Bronchial epithelial cell (primary cell): ENCODE measurements around the gene TIGD1. TPM values are rescaled to one million over a fixed set of nuclear protein-coding genes. Genes with fewer than 3 reads are reported as not detected.

Experiments
- DNase-seq: peaks from one replicate; pipeline ENCODE4 v3.0.0-alpha.2; 2010; ENCODE audit warnings: low read depth
- FAIRE-seq: peaks from 2 replicates; lab custom pipeline; 2011; peaks lifted over from hg19 to GRCh38; lab: Jason Lieb, UNC
- H3K27me3 ChIP-seq: 2 replicates; pipeline ENCODE4 v1.5.1; 2011; ENCODE audit warnings: low read length; ENCODE audit not compliant: control insufficient read depth, insufficient read depth
- H3K36me3 ChIP-seq: 2 replicates; pipeline ENCODE4 v1.5.1; 2011; ENCODE audit warnings: low read length; ENCODE audit not compliant: control insufficient read depth, insufficient read depth
- H3K4me3 ChIP-seq: 2 replicates; pipeline ENCODE4 v1.5.1; 2011; ENCODE audit warnings: mild to moderate bottlenecking, low read depth, low read length, control low read depth
- total RNA-seq: library from RNA; depleted of rRNA; stranded (reverse); fragments of >200 nt; gene quantifications from 2 replicates; pipeline ENCODE4 v1.2.1, GENCODE V29; 2014
- TF ChIP-seq, protein P1 (sequence below): IDR thresholded peaks from 2 replicates; pipeline ENCODE4 v1.5.1; 2011; ENCODE audit warnings: mild to moderate bottlenecking, moderate library complexity, low read length, control low read depth, inconsistent platforms; ENCODE audit not compliant: insufficient read depth, severe bottlenecking

The TIGD1 gene
- total RNA-seq, 1 donor from 2014 or later = 1.1 TPM

DNA sequence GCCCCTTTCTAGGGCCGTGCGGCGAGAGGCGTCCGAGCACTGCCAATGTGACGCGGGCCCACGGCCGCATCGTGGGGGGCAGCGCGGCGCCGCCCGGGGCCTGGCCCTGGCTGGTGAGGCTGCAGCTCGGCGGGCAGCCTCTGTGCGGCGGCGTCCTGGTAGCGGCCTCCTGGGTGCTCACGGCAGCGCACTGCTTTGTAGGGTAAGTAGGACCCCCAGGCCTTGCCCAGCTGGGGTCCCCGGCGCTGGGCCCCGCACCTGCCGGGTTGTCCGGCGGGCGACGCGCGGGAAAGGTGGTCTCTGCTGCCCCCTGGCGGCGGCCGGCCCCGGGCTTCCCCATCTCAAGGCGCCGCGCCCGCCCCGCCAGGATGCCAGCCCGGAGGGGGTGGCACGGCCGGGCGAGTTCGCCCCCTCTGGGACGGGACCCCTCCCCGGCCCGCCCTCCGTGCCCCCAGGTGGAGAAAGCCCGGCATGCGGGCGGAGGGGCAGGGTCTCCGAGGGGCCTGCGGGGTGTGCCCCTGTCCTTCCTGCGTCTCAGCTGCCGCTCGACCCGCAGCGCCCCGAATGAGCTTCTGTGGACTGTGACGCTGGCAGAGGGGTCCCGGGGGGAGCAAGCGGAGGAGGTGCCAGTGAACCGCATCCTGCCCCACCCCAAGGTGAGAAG, 28.3 kb downstream of the TIGD1 start:
- Histone ChIP-seq H3K36me3 (no peaks in the 10 kb centered on the region), H3K27me3 (peaks cover 23% of the 10 kb centered on the region), H3K4me3 (no peak overlapping the region)
- TF ChIP-seq, protein P1, sequence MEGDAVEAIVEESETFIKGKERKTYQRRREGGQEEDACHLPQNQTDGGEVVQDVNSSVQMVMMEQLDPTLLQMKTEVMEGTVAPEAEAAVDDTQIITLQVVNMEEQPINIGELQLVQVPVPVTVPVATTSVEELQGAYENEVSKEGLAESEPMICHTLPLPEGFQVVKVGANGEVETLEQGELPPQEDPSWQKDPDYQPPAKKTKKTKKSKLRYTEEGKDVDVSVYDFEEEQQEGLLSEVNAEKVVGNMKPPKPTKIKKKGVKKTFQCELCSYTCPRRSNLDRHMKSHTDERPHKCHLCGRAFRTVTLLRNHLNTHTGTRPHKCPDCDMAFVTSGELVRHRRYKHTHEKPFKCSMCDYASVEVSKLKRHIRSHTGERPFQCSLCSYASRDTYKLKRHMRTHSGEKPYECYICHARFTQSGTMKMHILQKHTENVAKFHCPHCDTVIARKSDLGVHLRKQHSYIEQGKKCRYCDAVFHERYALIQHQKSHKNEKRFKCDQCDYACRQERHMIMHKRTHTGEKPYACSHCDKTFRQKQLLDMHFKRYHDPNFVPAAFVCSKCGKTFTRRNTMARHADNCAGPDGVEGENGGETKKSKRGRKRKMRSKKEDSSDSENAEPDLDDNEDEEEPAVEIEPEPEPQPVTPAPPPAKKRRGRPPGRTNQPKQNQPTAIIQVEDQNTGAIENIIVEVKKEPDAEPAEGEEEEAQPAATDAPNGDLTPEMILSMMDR = peak; percentile 72
- FAIRE-seq (no peak), DNase-seq (no peak)

DNA sequence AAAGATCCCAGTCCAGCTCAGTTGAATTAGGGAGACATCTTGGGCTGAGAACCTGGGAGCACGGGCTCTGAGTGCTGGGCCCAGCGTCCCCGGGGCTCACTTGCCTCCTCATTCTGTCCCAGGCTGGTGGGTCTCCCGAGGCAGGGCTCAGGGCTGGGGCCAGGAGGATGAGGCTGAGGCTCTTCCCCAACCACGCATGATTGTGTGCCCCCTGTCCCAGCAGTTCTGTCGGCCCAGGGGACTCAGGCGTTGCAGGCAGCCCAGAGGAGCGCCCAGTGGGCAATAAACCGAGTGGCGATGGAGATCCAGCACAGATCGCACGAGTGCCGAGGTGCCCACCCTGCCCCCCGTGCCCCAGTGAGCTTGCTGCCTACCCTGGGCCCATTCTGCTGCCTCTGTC, 29.3 kb downstream of the TIGD1 start:
- DNase-seq (no peak), FAIRE-seq (no peak)
- peaks cover 19% of the 10 kb centered on the region for H3K27me3 ChIP-seq
- TF ChIP-seq, protein P1 = no peak
- H3K4me3 ChIP-seq = no peak overlapping the region
- no peaks in the 10 kb centered on the region for H3K36me3 ChIP-seq

DNA sequence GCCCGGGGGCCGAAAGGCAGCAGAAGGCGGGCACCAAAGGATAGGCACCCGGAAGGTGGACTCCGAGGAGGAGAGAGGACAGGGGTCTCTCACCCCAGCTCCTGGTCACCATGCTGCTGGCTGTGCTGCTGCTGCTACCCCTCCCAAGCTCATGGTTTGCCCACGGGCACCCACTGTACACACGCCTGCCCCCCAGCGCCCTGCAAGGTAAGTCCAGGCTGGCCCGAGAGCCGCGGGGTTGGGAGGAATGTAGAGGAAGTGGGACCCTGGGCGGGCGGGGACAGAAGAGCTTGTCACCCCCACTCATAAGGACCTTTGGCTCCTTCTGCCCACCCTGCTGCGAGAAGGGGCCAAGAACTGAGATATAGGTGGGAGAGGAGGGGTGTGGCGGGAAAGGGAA, 29.9 kb downstream of the TIGD1 start:
- H3K4me3 ChIP-seq = no peak overlapping the region
- H3K36me3 ChIP-seq = no peaks in the 10 kb centered on the region
- DNase-seq (no peak), FAIRE-seq (no peak)
- TF ChIP-seq, protein P1 = no peak
- peaks cover 19% of the 10 kb centered on the region for H3K27me3 ChIP-seq

DNA sequence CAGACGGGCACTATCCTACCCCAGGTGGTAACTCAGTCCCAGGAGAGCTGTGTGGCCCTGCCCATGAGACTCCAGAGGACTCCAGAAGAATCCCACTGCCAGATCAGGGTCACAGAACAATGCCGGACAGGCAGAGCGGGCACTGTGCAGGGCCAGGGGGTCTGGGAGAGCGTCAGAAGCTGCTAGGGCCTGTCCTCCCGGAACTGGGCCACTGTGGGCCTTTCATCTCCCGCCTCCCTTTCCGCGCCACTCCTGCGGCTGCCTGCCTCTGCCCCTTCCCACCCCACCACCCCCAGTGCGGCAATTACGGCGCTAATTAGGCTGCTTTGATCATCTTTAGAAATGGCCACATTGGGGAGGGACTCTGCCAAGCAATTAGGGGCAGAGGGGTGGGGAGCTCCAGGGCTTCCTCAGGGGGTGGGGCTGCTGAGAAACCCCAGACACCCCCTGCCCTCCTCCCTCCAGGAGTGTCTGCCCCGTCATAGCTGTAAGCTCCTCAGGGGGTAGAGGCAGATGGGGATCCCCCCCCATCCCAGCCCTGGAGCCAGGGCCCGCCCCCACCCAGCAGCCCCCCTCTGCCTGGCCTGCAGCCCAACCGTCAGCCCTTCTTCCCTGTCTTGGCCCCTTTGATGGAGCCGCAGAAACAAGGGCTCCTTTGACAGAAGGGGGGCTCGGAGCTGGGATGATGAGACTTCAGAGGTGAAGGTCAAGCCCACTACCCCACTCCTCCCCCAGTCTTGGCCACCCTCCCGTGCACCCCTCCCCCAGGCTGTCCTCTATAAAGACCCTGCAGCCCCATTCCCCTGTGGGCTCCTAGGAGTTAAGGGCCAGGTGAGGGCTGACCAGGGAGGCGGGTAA, 30.5 kb downstream of the TIGD1 start, which contains the start of gene PRSS56:
Gene PRSS56, plus strand, starts transcription at position 808 of the 858 bp plus-strand sequence. CDS start 211 bp downstream, outside the sequence.
- no peaks in the 10 kb centered on the region for H3K36me3 ChIP-seq
- no peak for FAIRE-seq
- no peak for DNase-seq
- H3K4me3 ChIP-seq = no peak within 1 kb of the TSS
- peaks cover 19% of the 10 kb centered on the region for H3K27me3 ChIP-seq
- TF ChIP-seq, protein P1 = no peak

DNA sequence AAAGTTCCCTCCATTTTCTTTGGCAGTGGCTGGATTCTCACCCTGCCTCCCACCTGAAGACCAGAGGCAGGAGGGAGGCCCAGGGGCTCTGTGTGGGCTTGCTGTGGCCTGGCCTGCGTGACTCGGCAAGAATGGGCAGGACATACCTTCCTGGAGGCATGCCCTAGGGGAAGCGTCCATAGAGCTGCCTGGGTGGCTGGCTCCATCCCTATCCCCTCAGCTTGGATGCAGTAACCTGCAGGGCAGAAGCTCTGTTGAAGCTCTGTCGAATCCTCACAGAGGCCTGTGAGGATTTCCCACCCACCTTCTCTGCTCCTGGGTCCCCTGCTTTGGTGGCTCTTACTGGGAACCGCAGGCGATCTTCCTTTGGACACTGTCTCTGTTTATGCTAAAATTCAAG, 31.5 kb downstream of the TIGD1 start:
- TF ChIP-seq, protein P1 = no peak
- Histone ChIP-seq H3K36me3 (no peaks in the 10 kb centered on the region), H3K27me3 (peaks cover 15% of the 10 kb centered on the region), H3K4me3 (no peak overlapping the region)
- FAIRE-seq (no peak), DNase-seq (no peak)
